Loucy (cell line): ENCODE data around the gene MB.

Source experiments
- EZH2phosphoT487 ChIP-seq: fragments of 200-600 bp; IDR thresholded peaks from 2 replicates; pipeline ENCODE4 v1.6.1; 2018; ENCODE audit warnings: antibody characterized with exemption, mild to moderate bottlenecking, moderate library complexity, borderline replicate concordance
- TF ChIP-seq, protein P1 (sequence below): fragments of 200-600 bp; sonication (generic); conservative IDR thresholded peaks from 2 replicates; pipeline ENCODE4 v1.5.1; 2014; ENCODE audit warnings: mild to moderate bottlenecking, antibody characterized with exemption, low read length

DNA sequence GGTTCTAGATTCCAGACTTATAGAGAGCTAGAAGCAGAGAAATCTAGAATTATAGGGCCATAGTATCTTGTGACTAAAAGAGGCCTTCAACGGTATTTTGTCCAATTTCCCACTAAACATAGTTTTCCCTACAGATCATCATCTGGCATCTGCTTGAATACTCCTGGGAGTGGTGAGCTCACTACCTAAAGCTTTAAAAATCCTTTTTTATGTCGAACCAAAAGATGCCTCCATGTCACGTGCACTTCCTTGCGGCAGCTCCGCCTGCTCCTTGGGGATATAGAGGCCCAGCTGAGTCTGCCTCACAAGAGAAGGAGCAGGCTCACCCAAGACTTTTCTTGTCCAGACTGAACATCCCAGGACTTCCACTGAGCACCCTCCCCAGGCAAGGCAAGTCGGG, 4.3 kb upstream of the MB start:
- TF ChIP-seq, protein P1, sequence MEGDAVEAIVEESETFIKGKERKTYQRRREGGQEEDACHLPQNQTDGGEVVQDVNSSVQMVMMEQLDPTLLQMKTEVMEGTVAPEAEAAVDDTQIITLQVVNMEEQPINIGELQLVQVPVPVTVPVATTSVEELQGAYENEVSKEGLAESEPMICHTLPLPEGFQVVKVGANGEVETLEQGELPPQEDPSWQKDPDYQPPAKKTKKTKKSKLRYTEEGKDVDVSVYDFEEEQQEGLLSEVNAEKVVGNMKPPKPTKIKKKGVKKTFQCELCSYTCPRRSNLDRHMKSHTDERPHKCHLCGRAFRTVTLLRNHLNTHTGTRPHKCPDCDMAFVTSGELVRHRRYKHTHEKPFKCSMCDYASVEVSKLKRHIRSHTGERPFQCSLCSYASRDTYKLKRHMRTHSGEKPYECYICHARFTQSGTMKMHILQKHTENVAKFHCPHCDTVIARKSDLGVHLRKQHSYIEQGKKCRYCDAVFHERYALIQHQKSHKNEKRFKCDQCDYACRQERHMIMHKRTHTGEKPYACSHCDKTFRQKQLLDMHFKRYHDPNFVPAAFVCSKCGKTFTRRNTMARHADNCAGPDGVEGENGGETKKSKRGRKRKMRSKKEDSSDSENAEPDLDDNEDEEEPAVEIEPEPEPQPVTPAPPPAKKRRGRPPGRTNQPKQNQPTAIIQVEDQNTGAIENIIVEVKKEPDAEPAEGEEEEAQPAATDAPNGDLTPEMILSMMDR: no peak
- no peak for TF ChIP-seq EZH2phosphoT487
